Kidney glomerular epithelial cell (primary cell): ENCODE data around the gene TRAP1.

Experiments used
- DNase-seq: peaks from one replicate; lab custom pipeline; 2025; lab: John Stamatoyannopoulos, UW

Gene TRAP1

GRCh38 chr16:3713587-3714242, 3.6 kb downstream of the TRAP1 start:
- no peak for DNase-seq

- DNase-seq, result no peak
Observed at GRCh38 chr16:3712861-3713372, 4.4 kb downstream of the TRAP1 start.

- DNase-seq, result no peak
Observed at GRCh38 chr16:3706253-3707012, 10.9 kb downstream of the TRAP1 start.

GRCh38 chr16:3702082-3702481, 15.2 kb downstream of the TRAP1 start:
- DNase-seq, result no peak

- DNase-seq, result no peak
Observed at GRCh38 chr16:3701531-3701930, 15.8 kb downstream of the TRAP1 start.

GRCh38 chr16:3698941-3699340, 18.4 kb downstream of the TRAP1 start:
- no peak for DNase-seq

- no peak for DNase-seq
Observed at GRCh38 chr16:3696425-3697218, 20.7 kb downstream of the TRAP1 start.

- DNase-seq, result no peak
Observed at GRCh38 chr16:3695610-3696369, 21.5 kb downstream of the TRAP1 start.

GRCh38 chr16:3694051-3694450, 23.3 kb downstream of the TRAP1 start:
- DNase-seq, result no peak

GRCh38 chr16:3691761-3692160, 25.6 kb downstream of the TRAP1 start:
- no peak for DNase-seq

- no peak for DNase-seq
Observed at GRCh38 chr16:3690980-3691720, 26.2 kb downstream of the TRAP1 start.

GRCh38 chr16:3690470-3690928, 26.8 kb downstream of the TRAP1 start:
- peak; percentile 78 for DNase-seq

GRCh38 chr16:3689731-3690130, 27.6 kb downstream of the TRAP1 start:
- DNase-seq, result no peak

- no peak for DNase-seq
Observed at GRCh38 chr16:3687792-3688191, 29.5 kb downstream of the TRAP1 start.

GRCh38 chr16:3687021-3687420, 30.3 kb downstream of the TRAP1 start:
- DNase-seq, result no peak

- DNase-seq, result no peak
Observed at GRCh38 chr16:3681206-3681605, 36.1 kb downstream of the TRAP1 start.

GRCh38 chr16:3677994-3678393, 39.3 kb downstream of the TRAP1 start:
- DNase-seq, result no peak

- DNase-seq, result no peak
Observed at GRCh38 chr16:3675601-3676130, 41.7 kb downstream of the TRAP1 start.

- no peak for DNase-seq
Observed at GRCh38 chr16:3674513-3675295, 42.6 kb downstream of the TRAP1 start.
